ENCODE results near the gene TAX1BP1. TPM values are rescaled to one million over a fixed set of nuclear protein-coding genes. Genes with fewer than 3 reads are reported as not detected.
A peak's percentile ranks its signal among the peaks of the same experiment; 100 is the strongest.

TAX1BP1 gene
- total RNA-seq, 1 experiment from 2014 or later = 69.9 TPM

- peak; percentile 73; the same call in 1 of the 2 replicates for TF ChIP-seq TEAD1 (CRISPR knock-in tag; IDR thresholded peaks at IDR 0.05)
- TF ChIP-seq ZNF281 (CRISPR knock-in tag; IDR thresholded peaks at IDR 0.05) = no peak
- peak; percentile 39 for TF ChIP-seq ETV6 (CRISPR knock-in tag; IDR thresholded peaks at IDR 0.05)
Observed at GRCh38 chr7:27739909-27740448, at the start of gene TAX1BP1 (continued).

- Mint-ChIP-seq H3K27ac (no peak overlapping the region), H3K27me3 (ENCODE audit: low read depth) (no peaks in the 10 kb centered on the region), H3K4me1 (peaks cover 10% of the 10 kb centered on the region), H3K4me3 (no peak overlapping the region), H3K9me3 (peaks cover 12% of the 10 kb centered on the region; the same call in 1 of the 2 replicates), H3K36me3 (no peaks in the 10 kb centered on the region)
- TF ChIP-seq NFE2L1 (CRISPR knock-in tag; IDR thresholded peaks at IDR 0.05) (no peak), NFYB (CRISPR knock-in tag; conservative IDR thresholded peaks at IDR 0.05; ENCODE audit: low read depth) (no peak), ZNF423 (CRISPR knock-in tag; IDR thresholded peaks at IDR 0.05) (no peak), ATF6 (CRISPR knock-in tag; IDR thresholded peaks at IDR 0.05) (no peak), HMGA2 (CRISPR knock-in tag; IDR thresholded peaks at IDR 0.05) (no peak), IRF1 (CRISPR knock-in tag; IDR thresholded peaks at IDR 0.05) (no peak), ELF4 (CRISPR knock-in tag; IDR thresholded peaks at IDR 0.05; ENCODE audit: low read depth) (no peak), ATF2 (CRISPR knock-in tag; IDR thresholded peaks at IDR 0.05; ENCODE audit: borderline replicate concordance, low read depth) (no peak), TCF7 (CRISPR knock-in tag; IDR thresholded peaks at IDR 0.05; ENCODE audit: low read depth) (no peak), MLX (CRISPR knock-in tag; IDR thresholded peaks at IDR 0.05) (no peak)
- ATAC-seq (no peak), DNase-seq (ENCODE audit: low spot score) (no peak)
- POLR2A ChIA-PET = no interaction called here
- CTCF ChIA-PET = interaction anchor here (2.2 kb wide), 1 partner anchor 84 kb away, joined by 14 read pairs; no protein-coding TSS in a partner anchor
Observed at GRCh38 chr7:27690649-27691048, 49.3 kb upstream of the TAX1BP1 start.

GRCh38 chr7:27693794-27694193 lies 46.2 kb upstream of the TAX1BP1 start:
- TF ChIP-seq GABPB1 (CRISPR knock-in tag; IDR thresholded peaks at IDR 0.05) = peak; percentile 87
- TF ChIP-seq ZNF219 (CRISPR knock-in tag; IDR thresholded peaks at IDR 0.05; ENCODE audit: borderline replicate concordance) = no peak
- no peak for TF ChIP-seq ZNF281 (CRISPR knock-in tag; IDR thresholded peaks at IDR 0.05)
- TF ChIP-seq CREM (CRISPR knock-in tag; IDR thresholded peaks at IDR 0.05) = no peak
- CTCF ChIA-PET = interaction anchor here (0.7 to 1.1 kb wide), 4 partner anchors 81 to 498 kb away, joined by 3 to 5 read pairs (median 3); no protein-coding TSS in a partner anchor
- POLR2A ChIA-PET = no interaction called here
- Mint-ChIP-seq H3K27ac (no peak overlapping the region), H3K36me3 (no peaks in the 10 kb centered on the region), H3K4me3 (no peak overlapping the region), H3K4me1 (peaks cover 10% of the 10 kb centered on the region), H3K9me3 (no peaks in the 10 kb centered on the region), H3K27me3 (ENCODE audit: low read depth) (no peaks in the 10 kb centered on the region)
- ATAC-seq (no peak), DNase-seq (ENCODE audit: low spot score) (no peak)
